Stimulated activated CD8-positive, alpha-beta memory T cell treated with anti-CD3 and anti-CD28 coated beads, Interleukin-4, amount 100 ng/mL, for 48 hours (primary cell): ENCODE measurements around the gene MED19.
"Not testable (repeated sequence)": the region's sequence is repeated elsewhere in the genome, so short reads cannot be mapped to it uniquely, and the experiment has no call there.

ENCODE experiments used
- DNase-seq: peaks from one replicate; pipeline ENCODE4 v3.0.0-alpha.2; 2020

The MED19 gene

GRCh38 chr11:57703341-57703740, 8.7 kb downstream of the MED19 start:
- DNase-seq: no peak

- no peak for DNase-seq
These were observed 11.6 kb downstream of the MED19 start for GRCh38 chr11:57700425-57700824.

GRCh38 chr11:57699813-57700212, 12.2 kb downstream of the MED19 start:
- no peak for DNase-seq

GRCh38 chr11:57698843-57699365, 13.1 kb downstream of the MED19 start:
- no peak for DNase-seq

GRCh38 chr11:57690474-57690873, 21.5 kb downstream of the MED19 start:
- DNase-seq: not testable (repeated sequence)

DNA sequence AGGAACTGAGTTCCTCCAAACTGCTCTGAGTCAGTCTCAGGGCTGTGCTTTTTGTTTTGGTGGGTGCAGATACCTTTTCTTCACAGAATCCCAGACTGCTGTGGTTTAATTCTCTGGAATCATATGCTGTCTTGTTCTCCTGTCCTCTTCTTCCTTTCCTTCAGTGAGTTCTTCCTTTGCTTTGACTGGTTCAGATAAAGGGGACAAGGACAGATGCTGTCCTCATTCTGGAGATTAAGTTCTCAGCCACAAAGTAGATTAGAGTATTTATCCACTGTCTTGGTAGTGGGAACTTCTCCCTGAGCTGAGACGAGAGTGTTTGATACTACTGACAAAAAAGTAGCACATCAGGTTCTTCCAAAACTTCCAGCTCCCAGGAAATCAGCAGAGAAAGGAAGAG, 30.8 kb downstream of the MED19 start:
- no peak for DNase-seq

DNA sequence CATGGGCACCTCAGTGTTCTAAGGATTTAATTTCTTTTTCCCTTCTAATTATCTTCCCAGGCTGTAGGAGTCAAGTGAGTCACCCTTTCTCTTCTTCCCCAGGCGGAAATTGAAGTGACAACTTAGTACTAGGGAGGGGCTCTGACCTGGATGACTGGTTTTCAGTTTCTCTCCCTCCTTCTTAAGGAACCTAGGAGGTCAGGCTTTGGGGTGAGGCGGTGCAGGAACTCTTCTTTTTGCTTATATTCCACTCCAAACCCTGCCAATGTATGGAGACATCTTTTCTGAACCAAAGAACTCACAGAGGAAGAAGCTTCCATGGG, 31.5 kb downstream of the MED19 start:
- no peak for DNase-seq

DNA sequence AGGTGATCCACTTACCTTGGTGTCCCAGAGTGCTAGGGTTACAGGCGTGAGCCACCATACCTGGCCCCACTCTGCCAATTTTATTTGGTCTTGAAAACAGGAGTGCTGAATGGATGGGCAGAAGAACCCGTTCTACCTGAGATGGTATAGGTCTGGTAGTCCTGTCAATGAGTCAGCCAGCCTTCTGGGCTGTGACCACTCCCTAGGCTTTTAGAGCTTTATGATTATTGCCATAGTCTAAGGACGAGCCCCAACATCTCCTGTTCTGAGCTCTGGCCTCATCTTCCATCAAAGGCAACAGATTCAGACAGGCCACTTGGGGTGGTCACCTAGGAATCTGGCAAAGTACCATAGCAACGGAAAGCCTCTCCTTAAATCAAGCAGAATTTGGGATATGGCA, 32.6 kb downstream of the MED19 start:
- no peak for DNase-seq

DNA sequence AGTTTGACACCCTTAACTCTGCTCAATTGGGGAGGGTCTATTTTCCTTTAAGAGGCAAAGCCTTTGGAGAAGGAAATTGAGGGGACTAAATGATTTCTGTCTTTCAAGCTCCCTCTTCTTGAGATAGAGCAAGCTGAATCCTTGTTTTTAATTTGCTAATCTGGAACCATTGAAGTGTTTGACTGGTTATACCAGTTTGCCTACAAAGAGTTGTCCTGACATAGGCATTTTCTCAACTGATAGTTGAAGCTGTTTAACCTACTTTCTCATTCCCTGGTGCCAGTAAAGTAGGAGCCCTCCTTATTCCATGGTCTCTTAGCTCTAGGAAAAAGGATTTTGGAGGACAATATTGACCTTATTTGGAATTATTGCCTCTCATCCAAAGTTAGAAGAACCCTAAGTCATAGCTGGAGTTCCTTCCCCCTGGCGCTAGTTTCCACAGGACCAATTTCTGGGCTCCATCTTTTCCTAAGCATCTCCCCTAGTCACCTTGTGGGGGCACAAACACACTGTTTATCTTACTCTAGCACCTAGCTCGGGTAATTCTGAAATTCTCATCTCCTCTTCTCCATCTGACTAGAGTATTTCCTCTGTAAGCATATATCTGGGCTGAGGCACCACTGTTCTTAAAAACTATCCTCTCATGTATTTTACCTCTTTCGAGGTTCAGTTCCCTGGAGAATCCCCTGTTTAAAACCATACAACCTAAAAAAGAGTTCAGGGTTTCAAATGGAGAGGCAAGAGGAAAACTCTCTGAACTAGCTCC, 36.7 kb downstream of the MED19 start:
- no peak for DNase-seq

- no peak for DNase-seq
These were observed 37.8 kb downstream of the MED19 start for GRCh38 chr11:57674251-57674650.

DNA sequence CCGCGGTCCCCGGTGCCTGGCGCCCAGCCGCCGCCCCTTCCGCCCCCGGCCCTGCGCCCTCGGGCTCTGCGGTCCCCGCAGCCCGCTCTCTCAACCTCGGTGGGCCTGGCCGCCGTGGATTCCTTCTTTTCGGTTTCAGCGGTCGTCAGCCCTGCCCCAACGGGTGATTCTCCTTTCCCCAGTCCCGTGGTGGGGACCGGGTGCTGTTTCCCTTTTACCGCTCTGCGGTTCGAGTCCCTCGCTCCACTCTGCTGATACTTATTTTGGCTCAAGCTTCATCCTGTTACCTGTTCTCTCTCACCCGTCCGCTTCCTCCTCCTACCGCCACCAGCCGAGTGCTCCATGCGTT, 43.6 kb downstream of the MED19 start:
- no peak for DNase-seq

DNA sequence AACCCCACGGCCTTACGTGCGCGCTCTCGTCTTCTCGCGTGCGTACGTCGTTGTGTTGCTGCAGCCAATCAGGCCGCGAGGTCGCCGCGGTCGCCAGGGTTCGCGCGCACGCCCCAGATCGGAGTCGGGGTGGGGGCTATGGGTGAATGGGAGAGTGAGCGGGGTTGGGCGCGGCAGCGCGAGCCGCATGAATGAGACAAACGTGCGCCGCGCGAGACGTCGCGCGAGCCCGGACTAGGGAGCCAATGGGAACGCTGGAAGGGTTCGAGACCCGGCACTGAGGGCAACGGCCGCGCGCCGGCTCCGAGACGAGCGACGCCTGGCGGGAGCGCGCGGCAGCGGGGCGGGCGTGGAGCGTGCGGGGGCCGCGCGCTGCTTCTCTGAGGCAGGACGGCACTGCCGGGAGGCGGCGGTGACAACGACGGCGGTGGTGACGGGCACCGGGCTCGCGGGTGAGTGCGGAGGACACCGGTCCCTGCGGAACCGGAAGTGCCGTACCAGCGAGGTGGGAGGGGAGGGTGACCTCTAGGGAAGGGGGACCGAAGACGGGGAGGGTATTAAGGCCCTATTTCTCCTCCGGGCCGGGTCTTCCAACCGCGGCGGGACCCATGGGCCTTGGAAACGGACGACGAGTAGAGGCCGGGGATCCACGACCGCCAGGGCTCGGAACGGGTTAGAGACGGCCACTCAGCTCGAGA, 44.1 kb downstream of the MED19 start, which contains the start of gene ZDHHC5:
Gene ZDHHC5, plus strand, starts transcription at position 379 of the 698 bp plus-strand sequence. CDS start 4,977 bp downstream, outside the sequence.
- peak; percentile 99 for DNase-seq

- peak; percentile 92 for DNase-seq
These were observed 44.8 kb downstream of the MED19 start for GRCh38 chr11:57667117-57667735.

GRCh38 chr11:57663975-57664374, 48.0 kb downstream of the MED19 start:
- DNase-seq: no peak

DNA sequence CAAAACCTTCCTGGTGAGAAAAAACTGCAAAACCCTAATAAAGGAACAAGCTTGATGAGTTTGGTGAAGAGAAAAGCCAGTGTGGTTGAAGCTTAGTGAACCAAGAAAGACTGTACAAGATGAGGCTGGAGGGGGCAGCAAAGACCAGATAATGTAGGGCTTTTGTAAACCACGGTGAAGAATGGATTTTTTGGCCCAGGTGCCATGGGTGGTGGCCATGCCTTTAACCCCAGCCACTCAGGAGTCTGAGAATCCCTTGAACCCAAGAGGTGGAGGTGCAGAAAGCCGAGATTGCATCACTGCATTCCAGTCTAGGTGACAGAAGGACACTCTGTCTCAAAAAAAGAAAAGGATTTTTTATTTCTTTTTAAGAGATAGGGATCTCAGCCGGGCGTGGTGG, 49.1 kb downstream of the MED19 start:
- DNase-seq: no peak

DNA sequence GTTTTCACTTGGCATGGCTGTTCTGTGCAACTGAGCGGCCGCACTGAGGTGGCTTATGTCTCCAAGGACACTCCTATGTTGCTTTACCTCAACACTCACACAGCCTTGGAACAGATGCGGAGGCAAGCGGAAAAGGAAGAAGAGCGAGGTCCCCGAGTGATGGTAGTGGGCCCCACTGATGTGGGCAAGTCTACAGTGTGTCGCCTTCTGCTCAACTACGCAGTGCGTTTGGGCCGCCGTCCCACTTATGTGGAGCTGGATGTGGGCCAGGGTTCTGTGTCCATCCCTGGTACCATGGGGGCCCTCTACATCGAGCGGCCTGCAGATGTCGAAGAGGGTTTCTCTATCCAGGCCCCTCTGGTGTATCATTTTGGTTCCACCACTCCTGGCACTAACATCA, 52.3 kb downstream of the MED19 start:
- DNase-seq: no peak

GRCh38 chr11:57658023-57658361, 54.0 kb downstream of the MED19 start:
- DNase-seq: no peak

GRCh38 chr11:57657194-57658022, 54.6 kb downstream of the MED19 start, which contains the start of gene CLP1:
CLP1 (plus strand) TSS chr11:57657762; CDS start chr11:57659477, 1,715 bp downstream.
- DNase-seq: peak; percentile 99

- DNase-seq: no peak
These were observed 55.2 kb downstream of the MED19 start for GRCh38 chr11:57656885-57657193.
